GM12878 (cell line): ENCODE measurements around the gene PRKCD.

Source experiments
- CEBPB ChIP-seq, 2 experiments: fragments of 150-350 bp in 1 of 2; IDR thresholded peaks; 2 replicates each; pipeline ENCODE4 v1.6.1; 2012 to 2014; ENCODE audit warnings: low read depth in 2 of 2, low read length in 2 of 2, borderline replicate concordance in 1 of 2, inconsistent platforms in 1 of 2
- CEBPZ ChIP-seq: fragments of 150-350 bp; IDR thresholded peaks from 2 replicates; pipeline ENCODE4 v1.6.1; 2016; ENCODE audit warnings: low read depth, low read length
- CTCF ChIP-seq, 3 experiments: IDR thresholded peaks in 2 of 3; conservative IDR thresholded peaks in 1 of 3; 2 replicates each; pipeline ENCODE4 v1.5.1; 2011; ENCODE audit warnings: low read depth in 3 of 3, low read length in 3 of 3, mild to moderate bottlenecking in 3 of 3, control low read depth in 2 of 3, moderate library complexity in 2 of 3, inconsistent platforms in 1 of 3, mixed read lengths in 1 of 3; ENCODE audit not compliant: control insufficient read depth in 2 of 3, insufficient read depth in 1 of 3; ENCODE audit errors: extremely low read depth in 1 of 3
- EGR1 ChIP-seq, 2 experiments: IDR thresholded peaks; 1 replicate in 1 of 2; 2 replicates in 1 of 2; pipeline ENCODE4 v1.6.1; 2011 to 2012; ENCODE audit warnings: low read depth in 2 of 2, low read length in 2 of 2, borderline replicate concordance in 1 of 2, mild to moderate bottlenecking in 1 of 2, moderate library complexity in 1 of 2
- GABPA ChIP-seq: IDR thresholded peaks from 2 replicates; pipeline ENCODE4 v1.6.1; 2014; ENCODE audit warnings: antibody characterized with exemption, low read depth, mild to moderate bottlenecking, inconsistent platforms
- NRF1 ChIP-seq: conservative IDR thresholded peaks from 2 replicates; pipeline ENCODE4 v1.6.1; 2011; ENCODE audit warnings: mild to moderate bottlenecking, low read depth, low read length, improper control_type of control experiment
- POLR2A ChIP-seq: IDR thresholded peaks from 2 replicates; pipeline ENCODE4 v1.6.1; 2011; ENCODE audit warnings: low read depth, mild to moderate bottlenecking, low read length
- POLR2AphosphoS5 ChIP-seq: IDR thresholded peaks from 2 replicates; pipeline ENCODE4 v1.6.1; 2011; ENCODE audit warnings: mild to moderate bottlenecking, low read length, inconsistent platforms

- TF ChIP-seq CTCF (IDR thresholded peaks at IDR 0.05 in 2 of 3, conservative IDR thresholded peaks at IDR 0.05 in 1 of 3; ENCODE audit: control insufficient read depth in 2 of 3, extremely low read depth in 1 of 3, insufficient read depth in 1 of 3, low read depth in 3 of 3, low read length in 3 of 3) (no peak), CEBPB (IDR thresholded peaks at IDR 0.05; ENCODE audit: borderline replicate concordance in 1 of 2, low read depth in 2 of 2, low read length in 2 of 2) (no peak), POLR2A (no peak), CEBPZ (no peak), POLR2AphosphoS5 (no peak), NRF1 (no peak), EGR1 (IDR thresholded peaks at IDR 0.05; ENCODE audit: borderline replicate concordance in 1 of 2, low read depth in 2 of 2, low read length in 2 of 2) (peak in 1 of 2 experiments; percentile 2; a peak in 1 of 3 replicates), GABPA (no peak)
Measured at GRCh38 chr3:53167418-53168174, 6.6 kb downstream of the PRKCD start.
